Measurements from ENCODE around the gene MAGI2. TPM values are rescaled to one million over a fixed set of nuclear protein-coding genes. Genes with fewer than 3 reads are reported as not detected.

Gene MAGI2
- total RNA-seq, 1 donor from 2014 or later = 5.8 TPM

DNA sequence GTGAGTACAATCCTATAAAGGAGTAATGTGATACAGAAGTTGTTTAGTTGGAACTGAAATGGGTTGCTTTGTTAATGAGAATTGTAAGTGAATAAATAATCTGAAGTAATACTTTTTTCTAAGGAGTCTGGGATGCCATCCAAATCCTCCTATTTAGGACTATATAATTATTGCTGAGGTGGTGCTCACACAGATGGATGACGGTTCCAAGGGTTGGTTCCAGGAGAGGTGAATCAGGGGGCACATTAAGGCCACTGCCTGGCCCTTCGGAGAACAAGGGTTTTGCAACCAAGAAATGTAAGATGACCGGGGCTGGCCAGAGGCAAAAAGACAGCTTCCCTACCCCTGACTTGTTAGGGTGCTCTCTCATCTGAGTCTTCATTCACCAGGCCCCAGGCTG, 1302.2 kb downstream of the MAGI2 start:
- Mint-ChIP-seq H3K27me3 (ENCODE audit: low read depth) (no peaks in the 10 kb centered on the region), H3K4me3 (ENCODE audit: unreplicated experiment) (no peak overlapping the region), H3K9me3 (ENCODE audit: low read depth) (no peaks in the 10 kb centered on the region), H3K27ac (ENCODE audit: unreplicated experiment) (no peak overlapping the region), H3K36me3 (ENCODE audit: low read depth) (no peaks in the 10 kb centered on the region), H3K4me1 (ENCODE audit: low read depth) (peaks cover 22% of the 10 kb centered on the region)
- TF ChIP-seq, protein P1, sequence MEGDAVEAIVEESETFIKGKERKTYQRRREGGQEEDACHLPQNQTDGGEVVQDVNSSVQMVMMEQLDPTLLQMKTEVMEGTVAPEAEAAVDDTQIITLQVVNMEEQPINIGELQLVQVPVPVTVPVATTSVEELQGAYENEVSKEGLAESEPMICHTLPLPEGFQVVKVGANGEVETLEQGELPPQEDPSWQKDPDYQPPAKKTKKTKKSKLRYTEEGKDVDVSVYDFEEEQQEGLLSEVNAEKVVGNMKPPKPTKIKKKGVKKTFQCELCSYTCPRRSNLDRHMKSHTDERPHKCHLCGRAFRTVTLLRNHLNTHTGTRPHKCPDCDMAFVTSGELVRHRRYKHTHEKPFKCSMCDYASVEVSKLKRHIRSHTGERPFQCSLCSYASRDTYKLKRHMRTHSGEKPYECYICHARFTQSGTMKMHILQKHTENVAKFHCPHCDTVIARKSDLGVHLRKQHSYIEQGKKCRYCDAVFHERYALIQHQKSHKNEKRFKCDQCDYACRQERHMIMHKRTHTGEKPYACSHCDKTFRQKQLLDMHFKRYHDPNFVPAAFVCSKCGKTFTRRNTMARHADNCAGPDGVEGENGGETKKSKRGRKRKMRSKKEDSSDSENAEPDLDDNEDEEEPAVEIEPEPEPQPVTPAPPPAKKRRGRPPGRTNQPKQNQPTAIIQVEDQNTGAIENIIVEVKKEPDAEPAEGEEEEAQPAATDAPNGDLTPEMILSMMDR (IDR thresholded peaks at IDR 0.05) = no peak
- DNase-seq (ENCODE audit: low spot score) = no peak

DNA sequence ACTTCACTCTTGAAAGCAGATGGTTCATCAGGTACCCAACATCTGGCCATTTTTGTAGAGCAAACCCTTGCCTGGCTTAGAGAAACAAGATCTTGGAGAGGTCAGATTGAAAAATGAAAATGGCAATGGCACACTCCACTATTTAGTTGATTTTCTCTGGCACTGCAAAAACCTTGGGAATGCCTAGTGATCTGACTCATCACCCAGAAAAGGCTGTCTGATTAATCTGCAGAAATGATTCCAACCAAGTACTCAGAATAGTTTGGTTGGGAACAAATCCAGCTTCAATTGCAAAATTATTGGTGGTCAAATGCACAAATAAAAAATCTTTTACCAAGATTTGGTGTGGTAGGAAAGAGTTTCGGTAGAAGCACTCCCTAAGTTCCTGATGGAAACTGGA, 1303.7 kb downstream of the MAGI2 start:
- Mint-ChIP-seq H3K4me3 (ENCODE audit: unreplicated experiment) (no peak overlapping the region), H3K27me3 (ENCODE audit: low read depth) (no peaks in the 10 kb centered on the region)

DNA sequence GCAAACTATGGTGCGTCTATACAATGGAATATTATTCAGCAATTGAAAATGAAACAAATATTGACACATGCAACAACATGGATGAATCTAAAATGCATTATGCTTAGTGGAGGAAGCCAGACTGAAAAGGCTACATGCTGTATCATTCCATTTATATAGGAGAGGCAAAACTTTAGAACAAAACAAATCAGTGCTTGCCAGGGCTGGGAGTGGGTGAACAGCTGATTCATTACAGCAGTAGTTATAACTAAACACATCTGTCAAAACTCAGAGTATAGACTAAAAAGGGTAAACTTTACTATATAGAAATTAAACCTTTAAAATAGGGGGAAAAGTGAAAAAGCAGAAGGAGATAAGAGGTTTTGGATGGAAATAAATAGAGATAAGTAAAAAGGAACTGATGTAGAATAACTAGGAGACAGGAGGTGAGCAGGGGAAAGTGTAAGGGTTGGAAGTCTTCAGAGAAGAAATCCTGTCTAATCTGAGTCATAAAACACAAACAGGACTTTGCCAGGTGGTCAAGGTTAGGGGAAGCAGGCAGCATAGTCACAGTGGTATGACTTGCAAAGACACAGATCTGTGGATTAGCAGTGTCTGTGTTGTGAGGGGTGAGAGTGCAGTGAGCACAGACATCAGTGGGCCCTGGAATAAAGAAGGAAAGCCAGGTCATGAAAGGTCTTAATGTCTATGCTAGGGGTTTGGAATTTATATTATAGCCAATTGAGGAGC, 1305.1 kb downstream of the MAGI2 start:
- Mint-ChIP-seq H3K9me3 (ENCODE audit: low read depth) (peaks cover 7% of the 10 kb centered on the region), H3K27ac (ENCODE audit: unreplicated experiment) (no peak overlapping the region), H3K27me3 (ENCODE audit: low read depth) (no peaks in the 10 kb centered on the region), H3K4me3 (ENCODE audit: unreplicated experiment) (no peak overlapping the region), H3K4me1 (ENCODE audit: low read depth) (peaks cover 22% of the 10 kb centered on the region), H3K36me3 (ENCODE audit: low read depth) (peaks cover 6% of the 10 kb centered on the region)
- TF ChIP-seq, protein P1 (IDR thresholded peaks at IDR 0.05) = no peak
- DNase-seq (ENCODE audit: low spot score) = no peak

More for the DNA sequence above, 1303.7 kb downstream of the MAGI2 start:
- TF ChIP-seq, protein P1 (IDR thresholded peaks at IDR 0.05) = no peak
- DNase-seq (ENCODE audit: low spot score) = no peak
- peaks cover 7% of the 10 kb centered on the region for H3K9me3 Mint-ChIP-seq (ENCODE audit: low read depth)
- peaks cover 22% of the 10 kb centered on the region for H3K4me1 Mint-ChIP-seq (ENCODE audit: low read depth)
- peaks cover 2% of the 10 kb centered on the region for H3K36me3 Mint-ChIP-seq (ENCODE audit: low read depth)
- peak overlapping the region; percentile 18 for H3K27ac Mint-ChIP-seq (ENCODE audit: unreplicated experiment)

DNA sequence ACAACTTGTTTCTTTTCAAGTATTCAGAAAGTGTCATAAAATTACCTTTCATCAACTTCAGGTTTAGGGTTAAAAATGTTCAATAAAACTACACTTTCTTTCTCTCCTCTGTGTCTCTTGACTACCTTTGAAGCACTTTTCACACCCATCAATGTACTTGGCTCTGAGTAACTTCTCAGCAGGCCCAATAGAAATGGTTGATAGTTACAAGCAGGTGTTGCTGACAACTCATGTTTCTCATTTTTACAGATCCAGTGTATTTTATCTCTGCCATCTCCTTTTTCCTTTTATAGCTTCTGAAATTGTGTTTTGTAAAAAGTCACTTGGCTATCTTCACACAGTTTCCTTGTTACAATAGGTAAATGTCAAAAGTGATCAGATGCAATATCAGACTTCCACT, 1306.9 kb downstream of the MAGI2 start:
- TF ChIP-seq, protein P1 (IDR thresholded peaks at IDR 0.05) = no peak
- H3K27me3 Mint-ChIP-seq (ENCODE audit: low read depth) = no peaks in the 10 kb centered on the region
- H3K36me3 Mint-ChIP-seq (ENCODE audit: low read depth) = peaks cover 6% of the 10 kb centered on the region
- H3K9me3 Mint-ChIP-seq (ENCODE audit: low read depth) = peaks cover 7% of the 10 kb centered on the region
- H3K4me3 Mint-ChIP-seq (ENCODE audit: unreplicated experiment) = no peak overlapping the region
- no peak for DNase-seq (ENCODE audit: low spot score)
- peaks cover 23% of the 10 kb centered on the region for H3K4me1 Mint-ChIP-seq (ENCODE audit: low read depth)
- no peak overlapping the region for H3K27ac Mint-ChIP-seq (ENCODE audit: unreplicated experiment)

DNA sequence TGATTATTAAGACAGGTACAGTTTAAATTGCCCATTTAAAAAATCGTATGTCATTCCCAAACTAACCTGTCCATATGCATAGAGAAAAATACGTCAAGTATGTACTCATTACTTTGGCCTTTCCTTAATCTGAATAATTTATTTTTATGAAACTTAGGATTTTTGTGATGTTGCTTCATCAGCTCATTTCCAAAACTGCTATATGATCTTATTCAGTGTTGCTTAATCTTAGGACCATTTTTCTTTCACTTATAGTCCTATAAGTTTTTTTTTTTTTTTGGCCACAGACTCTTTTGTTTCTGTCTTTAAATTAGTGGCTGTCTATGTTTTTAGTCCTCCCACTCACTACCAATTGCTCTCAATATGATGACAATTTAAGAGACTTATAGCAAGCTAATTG, 1309.8 kb downstream of the MAGI2 start:
- peaks cover 7% of the 10 kb centered on the region for H3K9me3 Mint-ChIP-seq (ENCODE audit: low read depth)
- TF ChIP-seq, protein P1 (IDR thresholded peaks at IDR 0.05) = no peak
- H3K4me3 Mint-ChIP-seq (ENCODE audit: unreplicated experiment) = no peak overlapping the region
- H3K36me3 Mint-ChIP-seq (ENCODE audit: low read depth) = peaks cover 6% of the 10 kb centered on the region
- H3K4me1 Mint-ChIP-seq (ENCODE audit: low read depth) = peaks cover 18% of the 10 kb centered on the region
- H3K27me3 Mint-ChIP-seq (ENCODE audit: low read depth) = no peaks in the 10 kb centered on the region
- no peak overlapping the region for H3K27ac Mint-ChIP-seq (ENCODE audit: unreplicated experiment)
- no peak for DNase-seq (ENCODE audit: low spot score)

All from chondrocyte (in vitro differentiated cells).